Adrenal gland (tissue), 12 donors: ENCODE data around the gene CCL28. TPM values are rescaled to one million over a fixed set of nuclear protein-coding genes. Genes with fewer than 3 reads are reported as not detected.

ENCODE experiments used
- DNase-seq, 7 donors: peaks; one replicate each; pipeline ENCODE4 v3.0.0-alpha.2; 2019 to 2020
- H3K27ac ChIP-seq, 5 donors: fragments of 200-600 bp; sonication (generic) in 4 of 5; 1 replicate in 3 of 5; 2 replicates in 2 of 5; pipeline versions ENCODE4 v1.5.1 to v1.8.0; 2016 to 2020; ENCODE audit warnings: mild to moderate bottlenecking in 1 of 5
- H3K27me3 ChIP-seq: fragments of 200-600 bp; 2 replicates; pipeline ENCODE4 v1.8.0; 2021
- H3K36me3 ChIP-seq, 2 donors: fragments of 200-600 bp; replicated peaks in 1 of 2; 1 replicate in 1 of 2; 2 replicates in 1 of 2; pipeline versions ENCODE4 v1.5.1 to v1.8.0; 2018 to 2022
- H3K4me1 ChIP-seq, 2 donors: fragments of 200-600 bp; replicated peaks in 1 of 2; 1 replicate in 1 of 2; 2 replicates in 1 of 2; pipeline versions ENCODE4 v1.5.1 to v1.8.0; 2018 to 2021
- H3K4me3 ChIP-seq, 4 donors: fragments of 200-600 bp; sonication (generic) in 3 of 4; one replicate each; pipeline ENCODE4 v1.5.1; 2016 to 2018
- H3K9me3 ChIP-seq, 3 donors: fragments of 200-600 bp; sonication (generic) in 1 of 3; replicated peaks in 1 of 3; 1 replicate in 2 of 3; 2 replicates in 1 of 3; pipeline versions ENCODE4 v1.5.1 to v1.8.0; 2016 to 2021
- CTCF ChIP-seq, 6 experiments: fragments of 450-650 bp in 4 of 6; fragments of 200-600 bp in 2 of 6; sonication (generic) in 1 of 6; IDR thresholded peaks; 1 replicate in 5 of 6; 2 replicates in 1 of 6; pipeline versions ENCODE4 v1.5.1 to v1.8.0; 2016 to 2021; ENCODE audit warnings: antibody characterized with exemption in 6 of 6, mild to moderate bottlenecking in 2 of 6, moderate library complexity in 1 of 6
- POLR2A ChIP-seq, 2 donors: fragments of 450-650 bp; IDR thresholded peaks; one replicate each; pipeline ENCODE4 v1.6.1; 2017; ENCODE audit warnings: antibody characterized with exemption in 2 of 2, mild to moderate bottlenecking in 2 of 2, moderate library complexity in 1 of 2
- WGBS, 4 donors: extraction: QIAGEN DNeasy Blood & Tissue Kit in 2 of 4; methylation state at CpG; one replicate each; pipeline versions ENCODE4 v1.1.5 to v1.1.7; 2013 to 2017; 5-methylcytosine and 5-hydroxymethylcytosine counted together
- intact Hi-C, 2 donors: fragments of 100-400 bp; cut with DNase I; formaldehyde crosslinking; loops; one replicate each; pipeline versions ENCODE4 v1.14.1 to v1.15.0; 2022 to 2023
- polyA plus RNA-seq, 3 donors: library from polyadenylated mRNA; stranded (reverse); fragments of 200-250 nt in 2 of 3; fragments of 350-450 nt in 1 of 3; fragmentation: Illumina TruSeq in 1 of 3; extraction: RNeasy Lipid Tissue Mini Kit (QIAGEN cat#74804) in 1 of 3; gene quantifications; one replicate each; pipeline ENCODE4 v1.2.3, GENCODE V29; 2013 to 2014
- total RNA-seq, 9 donors: library from RNA; depleted of rRNA in 4 of 9; stranded (reverse); fragments of >200 nt in 4 of 9; fragments of 120-200 nt in 1 of 9; fragmentation: NEBNext Ultra II Directional in 1 of 9; extraction: Animal tissue kit (Norgen Biotek cat#: 25700) in 1 of 9; gene quantifications; one replicate each; pipeline versions ENCODE4 v1.1.0 to v1.2.4, GENCODE V29; 2013 to 2023
- donor health status: healthy with polysubstance abuse.
- donor health status: Bipolar disorder and iron deficiency.
- donor health status: DM: yes; HTN: yes; CAD: no.
- donor health status: DM: no; HTN: no; CAD: no.
- donor health status: DM: no; HTN: no; CAD: no.
- donor health status: DM: yes; HTN: yes; CAD: no.

CCL28 gene
- total and polyA plus RNA-seq, 12 donors = 0.12 to 2.4 (median 1.00) TPM

GRCh38 chr5:43371821-43372220 lies 40.4 kb downstream of the CCL28 start:
- DNase-seq = no peak
- no peaks in the 10 kb centered on the region for H3K4me1 ChIP-seq
- no peaks in the 10 kb centered on the region for H3K36me3 ChIP-seq
- H3K4me3 ChIP-seq = no peak overlapping the region
- no peaks in the 10 kb centered on the region for H3K9me3 ChIP-seq
- H3K27ac ChIP-seq = no peak overlapping the region
- H3K27me3 ChIP-seq = no peaks in the 10 kb centered on the region
- intact Hi-C loops = no loop called here
- TF ChIP-seq CTCF (IDR thresholded peaks at IDR 0.05) = no peak
- TF ChIP-seq POLR2A (IDR thresholded peaks at IDR 0.05) = no peak

- Histone ChIP-seq H3K27ac (no peak overlapping the region), H3K36me3 (no peaks in the 10 kb centered on the region), H3K4me3 (no peak overlapping the region), H3K4me1 (no peaks in the 10 kb centered on the region), H3K27me3 (no peaks in the 10 kb centered on the region), H3K9me3 (no peaks in the 10 kb centered on the region)
- TF ChIP-seq CTCF (IDR thresholded peaks at IDR 0.05) = no peak
- TF ChIP-seq POLR2A (IDR thresholded peaks at IDR 0.05) = no peak
- DNase-seq = no peak
- intact Hi-C loops = no loop called here
- 89 to 98% (median 95%) methylated on average over 1 of the region's 1 CpG for WGBS, 4 donors
These were observed 41.8 kb downstream of the CCL28 start for GRCh38 chr5:43370352-43370751.

DNA sequence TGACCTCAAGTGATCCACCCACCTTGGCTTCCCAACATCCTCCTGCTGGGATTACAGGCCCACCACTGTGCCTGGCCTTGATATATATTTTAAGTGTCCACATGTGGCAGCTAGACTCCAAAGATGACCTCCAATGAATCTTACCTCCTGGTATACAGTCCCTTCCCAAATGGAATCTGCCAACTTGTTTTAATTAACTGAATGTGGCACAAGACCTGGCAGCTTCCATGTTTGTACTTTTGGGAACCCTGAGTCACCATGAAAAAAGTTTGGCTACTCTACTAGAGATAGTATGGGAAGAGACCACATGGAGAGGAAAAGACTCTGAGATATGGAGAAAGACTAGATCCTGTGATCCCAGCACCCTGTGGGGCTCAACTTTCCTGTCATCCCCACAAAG lies 42.5 kb downstream of the CCL28 start:
- Histone ChIP-seq H3K36me3 (no peaks in the 10 kb centered on the region), H3K27me3 (no peaks in the 10 kb centered on the region), H3K27ac (no peak overlapping the region), H3K4me1 (no peaks in the 10 kb centered on the region), H3K4me3 (no peak overlapping the region), H3K9me3 (no peaks in the 10 kb centered on the region)
- no peak for DNase-seq
- TF ChIP-seq POLR2A (IDR thresholded peaks at IDR 0.05) = no peak
- TF ChIP-seq CTCF (IDR thresholded peaks at IDR 0.05) = no peak
- intact Hi-C loops = no loop called here

- Histone ChIP-seq H3K4me1 (no peaks in the 10 kb centered on the region), H3K9me3 (no peaks in the 10 kb centered on the region), H3K27me3 (no peaks in the 10 kb centered on the region), H3K4me3 (no peak overlapping the region), H3K27ac (no peak overlapping the region), H3K36me3 (no peaks in the 10 kb centered on the region)
- WGBS, 4 donors = 76 to 93% (median 87%) methylated on average over 3 of the region's 3 CpGs
- intact Hi-C loops = no loop called here
- no peak for TF ChIP-seq CTCF (IDR thresholded peaks at IDR 0.05)
- TF ChIP-seq POLR2A (IDR thresholded peaks at IDR 0.05) = no peak
- no peak for DNase-seq
These were observed 44.1 kb downstream of the CCL28 start for GRCh38 chr5:43367909-43368669.
